ENCODE results near the gene MAT2B. TPM values are rescaled to one million over a fixed set of nuclear protein-coding genes. Genes with fewer than 3 reads are reported as not detected.
A peak's percentile ranks its signal among the peaks of the same experiment; 100 is the strongest.

MAT2B gene
- total RNA-seq, 1 experiment from 2014 or later, result 48.4 TPM

GRCh38 chr5:163529698-163530097, 24.3 kb downstream of the MAT2B start:
- peaks cover 37 to 38% of the 10 kb centered on the region in 2 experiments for H3K4me1 Mint-ChIP-seq

More at GRCh38 chr5:163529698-163530097, 24.3 kb downstream of the MAT2B start:
- Histone ChIP-seq H2BK15ac (ENCODE audit: low read depth, low read length) (no peak overlapping the region), H3K14ac (ENCODE audit: insufficient read depth, low read length) (no peak overlapping the region), H2BK5ac (ENCODE audit: insufficient read length, low read length) (no peak overlapping the region), H3T11ph (ENCODE audit: low read length) (no peak overlapping the region), H3K27ac (ENCODE audit: insufficient read length, low read depth, low read length) (no peak overlapping the region), H3K56ac (ENCODE audit: insufficient read length, low read depth, low read length) (no peak overlapping the region), H3K9ac (ENCODE audit: extremely low read depth, insufficient read length, low read length) (no peak overlapping the region), H3K23me2 (ENCODE audit: insufficient read length, low read depth, low read length, poor library complexity, severe bottlenecking) (no peaks in the 10 kb centered on the region), H3K4ac (ENCODE audit: low read depth, low read length) (no peak overlapping the region), H2AFZ (ENCODE audit: low read length) (no peak overlapping the region), H2BK120ac (ENCODE audit: low read depth, low read length, poor library complexity, severe bottlenecking) (no peak overlapping the region), H4K91ac (ENCODE audit: insufficient read length, low read depth, low read length) (no peak overlapping the region), H4K20me1 (ENCODE audit: control insufficient read depth, insufficient read depth, insufficient read length) (no peaks in the 10 kb centered on the region), H3K18ac (ENCODE audit: insufficient read length, low read depth, low read length) (no peak overlapping the region), H2BK20ac (ENCODE audit: low read depth, low read length, poor library complexity, severe bottlenecking) (no peak overlapping the region), H3K9me3 (ENCODE audit: control insufficient read depth, low read depth, low read length) (no peaks in the 10 kb centered on the region), H3K79me1 (ENCODE audit: insufficient read depth, low read depth, low read length, poor library complexity, severe bottlenecking) (no peaks in the 10 kb centered on the region), H4K8ac (replicated peaks; ENCODE audit: insufficient read length, low read depth, low read length) (no peak overlapping the region), H3K4me1 (ENCODE audit: insufficient read depth, low read length) (peaks cover 11% of the 10 kb centered on the region), H3K23ac (ENCODE audit: insufficient read length, low read depth, low read length) (no peak overlapping the region), H2BK12ac (ENCODE audit: insufficient read length, low read depth, low read length) (no peak overlapping the region), H3K4me2 (ENCODE audit: insufficient read depth, insufficient read length, low read length) (no peak overlapping the region), H4K5ac (ENCODE audit: insufficient read length, low read depth, low read length) (no peak overlapping the region), H3K27me3 (ENCODE audit: insufficient read depth, low read length) (no peaks in the 10 kb centered on the region), H3K79me2 (ENCODE audit: insufficient read depth, low read length) (no peaks in the 10 kb centered on the region), H2AK5ac (ENCODE audit: insufficient read length, low read length) (no peak overlapping the region)
- peak overlapping the region in 1 of 3 experiments; percentile 60; a peak in 1 of 7 replicates for H3K27ac Mint-ChIP-seq
- WGBS (ENCODE audit: extremely low coverage, insufficient read length, low lambda C conversion rate), result no CpG with 5 or more reads among the region's 5 CpGs
- no peak for DNase-seq
- TF ChIP-seq CTCF (conservative IDR thresholded peaks at IDR 0.05), result no peak
- H3K36me3 Mint-ChIP-seq (ENCODE audit: insufficient read depth in 1 of 3, low read depth in 3 of 3), result peaks cover 3 to 13% (median 3%) of the 10 kb centered on the region in 3 experiments
- no peak overlapping the region for H3K4me3 Mint-ChIP-seq
- no peaks in the 10 kb centered on the region for H3K27me3 Mint-ChIP-seq (ENCODE audit: low read depth)
- peaks cover 4% of the 10 kb centered on the region in 2 experiments for H3K9me3 Mint-ChIP-seq

Data from H9 (cell line).